AG04450 (cell line): ENCODE measurements around the gene TSPOAP1. TPM values are rescaled to one million over a fixed set of nuclear protein-coding genes. Genes with fewer than 3 reads are reported as not detected.

ENCODE experiments used
- CTCF ChIA-PET: fragments of 300-600, 350-600 bp; formaldehyde crosslinking; extraction: SDS; loops from one replicate; lab custom pipeline; 2022; ENCODE audit warnings: antibody characterized with exemption, inconsistent platforms; lab: Charles Lee
- POLR2A ChIA-PET: fragments of 350-600 bp; formaldehyde crosslinking; extraction: SDS; loops from one replicate; lab custom pipeline; 2021; ENCODE audit warnings: antibody characterized with exemption, inconsistent platforms; lab: Yijun Ruan, JAX
- DNase-seq: peaks from one replicate; pipeline ENCODE4 v3.0.0-alpha.2; 2011; ENCODE audit warnings: low read depth, low spot score
- H3K27ac ChIP-seq: one replicate; pipeline ENCODE4 v1.5.1; 2012; ENCODE audit warnings: low read depth, low read length, control low read depth
- H3K27me3 ChIP-seq: one replicate; pipeline ENCODE4 v1.6.0; 2012; ENCODE audit warnings: low read length; ENCODE audit not compliant: control insufficient read depth, insufficient read depth
- H3K4me3 ChIP-seq: 2 replicates; pipeline ENCODE4 v1.5.1; 2011; ENCODE audit warnings: mild to moderate bottlenecking, low read depth, low read length, control low read depth
- H3K9me3 ChIP-seq: 2 replicates; pipeline ENCODE4 v1.5.1; 2012; ENCODE audit warnings: low read length; ENCODE audit not compliant: control insufficient read depth, insufficient read depth
- polyA plus RNA-seq: library from polyadenylated mRNA; depleted of rRNA; stranded (reverse); fragments of >200 nt; gene quantifications from 2 replicates; pipeline ENCODE4 v1.2.3, GENCODE V29; 2011
- TF ChIP-seq, protein P1 (sequence below): IDR thresholded peaks from 2 replicates; pipeline ENCODE4 v1.5.1; 2011; ENCODE audit warnings: low read depth, low read length, control low read depth, inconsistent platforms

The TSPOAP1 gene
- polyA plus RNA-seq, 1 experiment: 1.7 TPM

DNA sequence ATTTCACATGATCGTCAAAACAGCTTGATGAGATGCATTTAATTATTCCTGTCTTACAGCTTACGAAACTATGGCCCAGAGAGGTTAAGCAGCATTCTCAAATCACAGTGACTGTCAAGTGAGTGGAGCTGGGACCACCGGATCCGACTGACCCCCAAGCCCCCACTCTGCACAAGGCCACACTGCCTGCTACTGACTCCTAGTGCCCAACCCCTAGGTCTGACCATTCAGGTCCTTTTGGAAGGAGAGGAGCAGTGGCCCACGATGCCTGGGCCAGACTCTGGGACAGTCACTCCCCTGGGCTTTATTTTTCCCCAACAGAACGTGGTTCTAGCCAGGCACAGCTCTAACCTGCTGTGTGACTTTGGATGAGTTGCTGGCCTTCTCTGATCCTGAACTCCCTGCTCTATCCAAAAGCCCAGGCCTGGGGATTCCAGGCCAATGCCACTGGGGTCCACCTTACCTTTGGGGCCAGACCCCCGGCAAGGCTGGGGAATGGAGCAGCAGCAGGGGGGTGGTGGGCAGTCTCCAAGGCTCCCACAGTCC lies 9.9 kb downstream of the TSPOAP1 start:
- CTCF ChIA-PET: interaction anchor here (0.6 to 6.5 kb wide), 6 partner anchors 14 to 129 kb away, joined by 4 to 107 read pairs (median 20); partner anchors contain the start of genes RNF43 and SUPT4H1
- H3K9me3 ChIP-seq: no peaks in the 10 kb centered on the region
- no peak overlapping the region for H3K27ac ChIP-seq
- no peak for DNase-seq
- H3K27me3 ChIP-seq: peaks cover 2% of the 10 kb centered on the region
- POLR2A ChIA-PET: interaction anchor here (1.7 to 2.1 kb wide), 3 partner anchors 19 to 99 kb away, joined by 8 to 22 read pairs (median 13); partner anchors contain the start of genes RNF43 and SUPT4H1
- TF ChIP-seq, protein P1, sequence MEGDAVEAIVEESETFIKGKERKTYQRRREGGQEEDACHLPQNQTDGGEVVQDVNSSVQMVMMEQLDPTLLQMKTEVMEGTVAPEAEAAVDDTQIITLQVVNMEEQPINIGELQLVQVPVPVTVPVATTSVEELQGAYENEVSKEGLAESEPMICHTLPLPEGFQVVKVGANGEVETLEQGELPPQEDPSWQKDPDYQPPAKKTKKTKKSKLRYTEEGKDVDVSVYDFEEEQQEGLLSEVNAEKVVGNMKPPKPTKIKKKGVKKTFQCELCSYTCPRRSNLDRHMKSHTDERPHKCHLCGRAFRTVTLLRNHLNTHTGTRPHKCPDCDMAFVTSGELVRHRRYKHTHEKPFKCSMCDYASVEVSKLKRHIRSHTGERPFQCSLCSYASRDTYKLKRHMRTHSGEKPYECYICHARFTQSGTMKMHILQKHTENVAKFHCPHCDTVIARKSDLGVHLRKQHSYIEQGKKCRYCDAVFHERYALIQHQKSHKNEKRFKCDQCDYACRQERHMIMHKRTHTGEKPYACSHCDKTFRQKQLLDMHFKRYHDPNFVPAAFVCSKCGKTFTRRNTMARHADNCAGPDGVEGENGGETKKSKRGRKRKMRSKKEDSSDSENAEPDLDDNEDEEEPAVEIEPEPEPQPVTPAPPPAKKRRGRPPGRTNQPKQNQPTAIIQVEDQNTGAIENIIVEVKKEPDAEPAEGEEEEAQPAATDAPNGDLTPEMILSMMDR: no peak
- H3K4me3 ChIP-seq: no peak overlapping the region

DNA sequence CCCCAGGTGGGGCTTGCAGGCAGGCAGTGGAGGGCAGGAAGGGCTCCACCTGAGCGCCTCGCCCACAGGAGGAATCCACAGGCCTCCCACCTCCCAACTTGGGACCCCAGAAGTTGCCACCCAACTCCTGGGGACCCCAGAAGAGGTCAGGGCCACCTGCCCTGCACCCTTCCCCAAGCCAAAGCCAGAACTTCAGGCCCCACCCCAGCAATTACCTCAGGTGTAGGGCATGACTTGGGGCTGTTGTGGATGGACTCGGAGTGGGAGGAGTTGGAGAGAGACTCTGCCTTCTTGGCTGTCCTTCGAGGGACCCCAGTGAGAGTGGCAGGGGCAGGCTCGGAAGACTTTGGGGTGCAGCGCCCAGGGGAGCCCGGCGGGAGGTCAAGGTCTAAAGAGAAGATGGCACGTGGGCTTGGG lies 10.5 kb downstream of the TSPOAP1 start:
- Histone ChIP-seq H3K27ac (no peak overlapping the region), H3K4me3 (no peak overlapping the region), H3K27me3 (no peaks in the 10 kb centered on the region), H3K9me3 (no peaks in the 10 kb centered on the region)
- no peak for DNase-seq
- POLR2A ChIA-PET: interaction anchor here (1.1 to 2.1 kb wide), 4 partner anchors 20 to 99 kb away, joined by 4 to 22 read pairs (median 10); partner anchors contain the start of genes RNF43 and SUPT4H1
- TF ChIP-seq, protein P1: no peak
- CTCF ChIA-PET: interaction anchor here (0.6 to 6.5 kb wide), 35 partner anchors 8 to 197 kb away, joined by 3 to 107 read pairs (median 5); partner anchors contain the start of genes HSF5, RNF43, SUPT4H1 and TSPOAP1

DNA sequence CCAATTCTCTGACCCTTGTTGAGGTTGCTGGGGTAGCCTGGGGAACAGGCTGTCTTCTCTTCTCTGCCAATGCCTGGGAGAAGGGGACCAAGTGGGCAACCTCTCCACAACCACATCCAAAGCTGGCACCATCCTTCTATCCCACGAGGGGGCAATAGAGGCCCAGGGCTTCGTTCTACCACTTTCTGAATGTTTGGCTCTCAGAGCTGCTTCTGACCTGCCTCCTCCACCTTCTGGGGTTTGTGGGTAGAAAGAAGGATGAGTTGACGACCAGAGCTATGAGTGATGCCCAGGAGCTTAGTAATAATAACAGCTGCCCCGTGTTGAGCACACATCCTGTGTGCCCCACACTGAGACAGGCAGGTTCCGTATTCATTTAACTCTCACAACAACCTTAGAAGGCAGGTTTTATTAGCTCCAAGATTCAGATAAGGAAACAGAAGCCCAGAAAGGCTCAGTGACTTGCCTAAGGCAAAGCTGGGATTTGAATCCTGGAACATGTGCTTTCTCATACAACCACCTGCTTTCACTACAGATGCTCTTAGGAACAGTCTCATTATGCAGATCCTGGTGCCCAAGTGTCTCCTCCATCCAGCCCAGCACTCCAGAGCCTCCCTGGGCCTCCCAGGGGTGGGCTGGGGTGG lies 11.1 kb downstream of the TSPOAP1 start:
- Histone ChIP-seq H3K9me3 (no peaks in the 10 kb centered on the region), H3K27me3 (no peaks in the 10 kb centered on the region), H3K4me3 (no peak overlapping the region), H3K27ac (no peak overlapping the region)
- TF ChIP-seq, protein P1: peak; percentile 94
- POLR2A ChIA-PET: interaction anchor here (1.1 to 2.1 kb wide), 4 partner anchors 20 to 100 kb away, joined by 4 to 22 read pairs (median 10); partner anchors contain the start of genes RNF43 and SUPT4H1
- CTCF ChIA-PET: interaction anchor here (0.6 to 6.5 kb wide), 37 partner anchors 8 to 1146 kb away, joined by 3 to 107 read pairs (median 5); partner anchors contain the start of genes HSF5, RNF43, SUPT4H1 and TSPOAP1
- DNase-seq: peak; percentile 43

DNA sequence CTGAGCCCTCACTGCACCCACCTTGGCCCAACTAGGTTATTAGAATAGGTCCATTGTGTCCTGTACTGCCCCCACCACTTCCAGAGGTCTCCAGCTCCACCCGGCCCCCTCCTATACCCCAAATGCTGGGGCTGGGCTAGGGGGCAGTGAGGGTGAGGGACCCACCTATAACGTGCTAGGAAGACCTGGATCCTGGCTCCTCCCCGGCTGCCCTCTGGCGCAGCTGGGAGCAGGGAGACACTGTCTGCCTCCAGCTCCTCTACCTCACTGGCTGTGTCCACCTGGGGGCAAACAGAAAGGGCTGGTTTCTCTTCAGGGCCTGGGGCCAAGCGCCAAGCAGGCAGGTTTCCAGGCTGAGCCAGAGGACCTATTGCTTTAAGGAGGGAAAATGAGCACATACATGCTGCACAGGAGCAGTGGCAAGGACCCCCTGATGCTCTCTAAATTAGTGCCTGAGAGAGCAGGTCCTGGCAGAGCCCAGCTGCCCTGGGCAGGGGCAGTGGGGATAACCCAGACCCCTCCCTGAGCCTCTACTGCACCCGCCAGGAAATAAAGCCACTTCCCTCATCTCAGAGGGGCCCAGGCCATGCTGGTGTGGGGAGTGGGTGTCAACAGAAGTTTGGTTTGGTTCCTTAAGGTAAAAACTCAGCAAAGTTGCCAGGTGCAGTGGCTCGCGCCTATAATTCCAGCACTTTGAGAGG lies 12.2 kb downstream of the TSPOAP1 start:
- ChIA-PET CTCF (interaction anchor here (0.6 to 6.5 kb wide), 19 partner anchors 10 to 172 kb away, joined by 3 to 107 read pairs (median 10); partner anchors contain the start of genes HSF5, RNF43 and SUPT4H1), POLR2A (interaction anchor here (0.6 to 1.9 kb wide), 2 partner anchors 36 to 101 kb away, joined by 3 to 8 read pairs; partner anchors contain the start of gene RNF43)
- Histone ChIP-seq H3K9me3 (no peaks in the 10 kb centered on the region), H3K27ac (no peak overlapping the region), H3K4me3 (no peak overlapping the region), H3K27me3 (no peaks in the 10 kb centered on the region)
- TF ChIP-seq, protein P1: no peak
- no peak for DNase-seq
